PC-9 (cell line): ENCODE results near the gene ETV6. TPM values are rescaled to one million over a fixed set of nuclear protein-coding genes. Genes with fewer than 3 reads are reported as not detected.

Experiments used
- BruUV-seq: library from RNA; stranded (reverse); fragments of 400-500 nt; replicated peaks from 2 replicates; lab custom pipeline; 2021; lab: Mats Ljungman, UMichigan
- CTCF ChIA-PET: fragments of 300-600 bp; sonication (Branson Sonifier 250); formaldehyde crosslinking; loops from one replicate; lab custom pipeline; 2022; ENCODE audit warnings: antibody characterized with exemption; lab: Charles Lee
- POLR2A ChIA-PET: fragments of 300-600 bp; sonication (Branson Sonifier 250); formaldehyde crosslinking; loops from one replicate; lab custom pipeline; 2022; ENCODE audit warnings: antibody characterized with exemption; ENCODE audit not compliant: unreplicated experiment; lab: Charles Lee
- DNase-seq, 2 experiments: peaks; one replicate each; pipeline versions ENCODE4 v3.0.0 to v3.0.0-alpha.2; 2015 to 2022; ENCODE audit warnings: mixed read lengths in 1 of 2
- H2AFZ ChIP-seq: fragments of 200-600 bp; sonication (generic); 2 replicates; pipeline ENCODE4 v1.8.1; 2017; ENCODE audit warnings: antibody characterized with exemption
- H3F3A ChIP-seq: fragments of 200-600 bp; sonication (generic); 2 replicates; pipeline ENCODE4 v1.8.1; 2017; ENCODE audit warnings: antibody characterized with exemption, mild to moderate bottlenecking, low read depth; ENCODE audit not compliant: insufficient read depth
- H3K27ac ChIP-seq: fragments of 200-600 bp; sonication (generic); 2 replicates; pipeline ENCODE4 v1.6.1; 2016; ENCODE audit warnings: mixed run types
- H3K27me3 ChIP-seq: fragments of 200-600 bp; sonication (generic); 2 replicates; pipeline ENCODE4 v1.6.1; 2016; ENCODE audit warnings: low read depth, mixed run types; ENCODE audit not compliant: insufficient read depth
- H3K36me3 ChIP-seq: fragments of 200-600 bp; sonication (generic); 2 replicates; pipeline ENCODE4 v1.6.1; 2016; ENCODE audit warnings: low read depth, mixed run types
- H3K4me1 ChIP-seq: fragments of 200-600 bp; sonication (generic); replicated peaks from 2 replicates; pipeline ENCODE4 v1.6.1; 2016; ENCODE audit warnings: mixed run types; ENCODE audit not compliant: insufficient read depth
- H3K4me2 ChIP-seq: fragments of 200-600 bp; sonication (generic); 2 replicates; pipeline ENCODE4 v1.6.1; 2017; ENCODE audit warnings: mixed run types
- H3K4me3 ChIP-seq: fragments of 200-600 bp; sonication (generic); 2 replicates; pipeline ENCODE4 v1.6.1; 2016; ENCODE audit warnings: mixed run types
- H3K79me2 ChIP-seq: fragments of 200-600 bp; sonication (generic); 2 replicates; pipeline ENCODE4 v1.6.1; 2017; ENCODE audit warnings: low read depth, mixed run types
- H3K9me2 ChIP-seq: fragments of 200-600 bp; sonication (generic); 2 replicates; pipeline ENCODE4 v1.8.1; 2017; ENCODE audit warnings: mild to moderate bottlenecking; ENCODE audit not compliant: insufficient read depth
- H3K9me3 ChIP-seq: fragments of 200-600 bp; sonication (generic); 2 replicates; pipeline ENCODE4 v1.8.1; 2016; ENCODE audit warnings: low read depth; ENCODE audit not compliant: insufficient read depth
- H4K20me1 ChIP-seq: fragments of 200-600 bp; sonication (generic); 2 replicates; pipeline ENCODE4 v1.8.1; 2017; ENCODE audit not compliant: insufficient read depth
- EZH2 ChIP-seq: fragments of 200-600 bp; sonication (generic); IDR thresholded peaks from 2 replicates; pipeline ENCODE4 v1.8.0; 2017; ENCODE audit warnings: antibody characterized with exemption, low read depth
- intact Hi-C: fragments of 100-400 bp; cut with micrococcal nuclease; formaldehyde crosslinking; loops from one replicate; pipeline ENCODE4 v1.10.0; 2022; ENCODE audit not compliant: unreplicated experiment
- total RNA-seq: library from RNA; stranded (reverse); gene quantifications from 2 replicates; pipeline ENCODE4 v1.2.3, GENCODE V29; 2021
- TF ChIP-seq, protein P1 (sequence below): fragments of 200-600 bp; sonication (generic); conservative IDR thresholded peaks from 2 replicates; pipeline ENCODE4 v1.6.1; 2017; ENCODE audit warnings: mixed run types, antibody characterized with exemption, mild to moderate bottlenecking, moderate library complexity

ETV6 gene
- total RNA-seq, 1 experiment from 2014 or later, result 62.8 TPM

DNA sequence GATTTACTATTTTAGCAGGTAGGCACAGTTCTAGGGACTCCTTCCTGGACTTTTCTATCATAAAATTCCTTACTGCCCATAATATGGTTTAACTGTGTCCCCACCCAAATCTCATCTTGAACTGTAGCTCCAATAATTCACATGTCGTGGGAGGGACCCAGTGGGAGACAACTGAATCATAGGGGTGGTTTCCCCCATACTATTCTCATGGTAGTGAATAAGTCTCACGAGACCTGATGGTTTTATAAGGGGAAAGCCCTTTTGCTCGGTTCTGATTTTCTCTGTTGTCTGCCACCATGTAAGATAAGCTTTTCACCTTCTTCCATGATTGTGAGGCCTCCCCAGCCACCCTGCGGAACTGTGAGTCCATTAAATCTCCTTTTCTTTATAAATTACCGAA, 10.0 kb upstream of the ETV6 start:
- DNase-seq, result no peak
- Histone ChIP-seq H3K9me3 (no peaks in the 10 kb centered on the region), H3K27ac (no peak overlapping the region), H3K9me2 (no peaks in the 10 kb centered on the region), H3K79me2 (no peaks in the 10 kb centered on the region), H3F3A (peaks cover under 1% of the 10 kb centered on the region; the same call in 1 of the 2 replicates), H3K4me1 (peaks cover 4% of the 10 kb centered on the region), H3K27me3 (no peaks in the 10 kb centered on the region), H3K4me2 (no peak overlapping the region), H4K20me1 (no peaks in the 10 kb centered on the region), H3K36me3 (no peaks in the 10 kb centered on the region), H3K4me3 (no peak overlapping the region), H2AFZ (no peak overlapping the region)
- ChIA-PET CTCF (no interaction called here), POLR2A (no interaction called here)
- intact Hi-C loops, result no loop called here
- no TSS peak for BruUV-seq
- TF ChIP-seq, protein P1, sequence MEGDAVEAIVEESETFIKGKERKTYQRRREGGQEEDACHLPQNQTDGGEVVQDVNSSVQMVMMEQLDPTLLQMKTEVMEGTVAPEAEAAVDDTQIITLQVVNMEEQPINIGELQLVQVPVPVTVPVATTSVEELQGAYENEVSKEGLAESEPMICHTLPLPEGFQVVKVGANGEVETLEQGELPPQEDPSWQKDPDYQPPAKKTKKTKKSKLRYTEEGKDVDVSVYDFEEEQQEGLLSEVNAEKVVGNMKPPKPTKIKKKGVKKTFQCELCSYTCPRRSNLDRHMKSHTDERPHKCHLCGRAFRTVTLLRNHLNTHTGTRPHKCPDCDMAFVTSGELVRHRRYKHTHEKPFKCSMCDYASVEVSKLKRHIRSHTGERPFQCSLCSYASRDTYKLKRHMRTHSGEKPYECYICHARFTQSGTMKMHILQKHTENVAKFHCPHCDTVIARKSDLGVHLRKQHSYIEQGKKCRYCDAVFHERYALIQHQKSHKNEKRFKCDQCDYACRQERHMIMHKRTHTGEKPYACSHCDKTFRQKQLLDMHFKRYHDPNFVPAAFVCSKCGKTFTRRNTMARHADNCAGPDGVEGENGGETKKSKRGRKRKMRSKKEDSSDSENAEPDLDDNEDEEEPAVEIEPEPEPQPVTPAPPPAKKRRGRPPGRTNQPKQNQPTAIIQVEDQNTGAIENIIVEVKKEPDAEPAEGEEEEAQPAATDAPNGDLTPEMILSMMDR, result no peak
- no peak for TF ChIP-seq EZH2

DNA sequence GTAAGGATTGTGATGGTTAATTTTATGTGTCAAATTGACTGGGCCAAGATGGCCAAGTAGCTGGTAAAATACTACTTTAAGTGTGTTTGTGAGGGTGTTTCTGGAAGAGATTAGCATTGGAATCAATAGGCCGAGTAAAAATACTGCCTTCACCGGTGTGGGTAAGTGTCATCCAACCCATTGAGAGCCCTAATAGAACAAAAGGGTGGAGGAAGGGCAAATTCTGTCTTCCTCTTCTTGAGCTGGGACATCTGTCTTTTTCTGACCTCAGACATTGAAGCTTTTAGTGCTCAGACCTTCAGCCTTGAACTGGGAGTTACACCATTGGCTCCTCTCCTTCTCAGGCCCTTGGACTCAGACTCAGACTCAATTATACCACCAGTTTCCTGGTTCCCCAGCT, 8.0 kb upstream of the ETV6 start:
- POLR2A ChIA-PET, result interaction anchor here (0.6 kb wide), 1 partner anchor 106 kb away, joined by 3 read pairs; no protein-coding TSS in a partner anchor

DNA sequence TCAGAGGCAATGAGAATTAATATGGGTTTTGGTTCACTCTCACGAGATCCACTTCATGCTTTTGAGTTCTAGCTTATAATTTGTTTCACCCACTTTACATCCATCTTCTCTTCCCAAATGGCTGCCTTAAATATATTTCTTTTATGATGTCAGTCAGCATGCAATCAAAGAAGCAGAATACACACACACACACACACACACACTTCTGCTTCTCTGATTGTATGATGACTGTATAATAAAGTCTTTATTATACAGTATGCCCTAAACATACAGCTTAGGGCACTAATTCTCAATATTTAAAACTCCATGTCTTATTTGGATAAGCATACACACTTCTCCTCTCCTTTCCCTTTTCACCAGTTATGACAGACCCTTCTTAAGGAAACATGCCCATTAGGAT, 6.7 kb upstream of the ETV6 start:
- DNase-seq, result no peak
- H3F3A ChIP-seq, result no peaks in the 10 kb centered on the region
- POLR2A ChIA-PET, result no interaction called here
- H3K9me2 ChIP-seq, result no peaks in the 10 kb centered on the region
- H3K27ac ChIP-seq, result no peak overlapping the region
- BruUV-seq, result no TSS peak
- H3K4me3 ChIP-seq, result no peak overlapping the region
- no peak overlapping the region for H2AFZ ChIP-seq
- H3K36me3 ChIP-seq, result no peaks in the 10 kb centered on the region
- no peak overlapping the region for H3K4me2 ChIP-seq
- H3K27me3 ChIP-seq, result no peaks in the 10 kb centered on the region
- no peaks in the 10 kb centered on the region for H3K79me2 ChIP-seq
- H3K9me3 ChIP-seq, result 0 out of 2 replicates have a peak, but pooled peaks cover 11% of the 10 kb centered on the region
- H3K4me1 ChIP-seq, result no peaks in the 10 kb centered on the region
- intact Hi-C loops, result no loop called here
- H4K20me1 ChIP-seq, result no peaks in the 10 kb centered on the region
- CTCF ChIA-PET, result no interaction called here
- no peak for TF ChIP-seq EZH2
- TF ChIP-seq, protein P1, result no peak

More for the DNA sequence above, 8.0 kb upstream of the ETV6 start:
- BruUV-seq, result no TSS peak
- Histone ChIP-seq H3K27me3 (no peaks in the 10 kb centered on the region), H3K79me2 (no peaks in the 10 kb centered on the region), H3K4me1 (no peaks in the 10 kb centered on the region), H4K20me1 (no peaks in the 10 kb centered on the region), H3K27ac (no peak overlapping the region), H2AFZ (no peak overlapping the region), H3K9me2 (no peaks in the 10 kb centered on the region), H3K4me3 (no peak overlapping the region), H3K9me3 (0 out of 2 replicates have a peak, but pooled peaks cover 11% of the 10 kb centered on the region), H3F3A (no peaks in the 10 kb centered on the region), H3K36me3 (no peaks in the 10 kb centered on the region), H3K4me2 (no peak overlapping the region)
- no peak for DNase-seq
- CTCF ChIA-PET, result no interaction called here
- intact Hi-C loops, result no loop called here
- TF ChIP-seq EZH2, result no peak
- TF ChIP-seq, protein P1, result no peak
